ENCODE measurements around the gene CCNL2. TPM values are rescaled to one million over a fixed set of nuclear protein-coding genes. Genes with fewer than 3 reads are reported as not detected.

CCNL2 gene
- total RNA-seq, 1 experiment from 2014 or later = 173 TPM

GRCh38 chr1:1435106-1435903, 36.2 kb upstream of the CCNL2 start, which contains the start of gene VWA1:
Gene VWA1, plus strand, starts transcription at chr1:1435690. Its CDS starts 59 bp downstream, at chr1:1435749.
- no peak within 1 kb of the TSS for H3K27ac ChIP-seq (ENCODE audit: insufficient read length, low read depth, low read length)
- WGBS (ENCODE audit: extremely low coverage, insufficient read length, low lambda C conversion rate) = no CpG with 5 or more reads among the region's 89 CpGs
- H3T11ph ChIP-seq (ENCODE audit: low read length) = no peak within 1 kb of the TSS
- no peak within 1 kb of the TSS for H3K23ac ChIP-seq (ENCODE audit: insufficient read length, low read depth, low read length)
- H2BK15ac ChIP-seq (ENCODE audit: low read depth, low read length) = no peak within 1 kb of the TSS
- H4K5ac ChIP-seq (ENCODE audit: insufficient read length, low read depth, low read length) = no peak within 1 kb of the TSS
- Mint-ChIP-seq H3K9me3 (no peaks in the 10 kb centered on the region), H3K27me3 (ENCODE audit: low read depth) (no peaks in the 10 kb centered on the region), H3K4me3 (peak within 1 kb of the TSS; percentile 78 to 87), H3K4me1 (peaks cover 22 to 37% of the 10 kb centered on the region in 2 experiments), H3K36me3 (ENCODE audit: insufficient read depth in 1 of 3, low read depth in 3 of 3) (no peaks in the 10 kb centered on the region; a peak in 1 of 7 replicates), H3K27ac (peak within 1 kb of the TSS; percentile 28 to 58 (median 34); a peak in 1 of 7 replicates)
- H2BK120ac ChIP-seq (ENCODE audit: low read depth, low read length, poor library complexity, severe bottlenecking) = no peak within 1 kb of the TSS
- no peak within 1 kb of the TSS for H4K8ac ChIP-seq (replicated peaks; ENCODE audit: insufficient read length, low read depth, low read length)
- H3K4me1 ChIP-seq (ENCODE audit: insufficient read depth, low read length) = peaks cover 2% of the 10 kb centered on the region; the same call in 1 of the 2 replicates
- no peak within 1 kb of the TSS for H2BK20ac ChIP-seq (ENCODE audit: low read depth, low read length, poor library complexity, severe bottlenecking)
- H2BK5ac ChIP-seq (ENCODE audit: insufficient read length, low read length) = no peak within 1 kb of the TSS
- no peak within 1 kb of the TSS for H3K18ac ChIP-seq (ENCODE audit: insufficient read length, low read depth, low read length)
- no peak within 1 kb of the TSS for H2AK5ac ChIP-seq (ENCODE audit: insufficient read length, low read length)
- peak within 1 kb of the TSS; percentile 59 for H3K4me2 ChIP-seq (ENCODE audit: insufficient read depth, insufficient read length, low read length)
- H2AFZ ChIP-seq (ENCODE audit: low read length) = no peak within 1 kb of the TSS
- no peak within 1 kb of the TSS for H2BK12ac ChIP-seq (ENCODE audit: insufficient read length, low read depth, low read length)
- peaks cover 10% of the 10 kb centered on the region for H3K23me2 ChIP-seq (ENCODE audit: insufficient read length, low read depth, low read length, poor library complexity, severe bottlenecking)
- peaks cover 2% of the 10 kb centered on the region; the same call in 1 of the 2 replicates for H3K79me2 ChIP-seq (ENCODE audit: insufficient read depth, low read length)
- H4K20me1 ChIP-seq (ENCODE audit: control insufficient read depth, insufficient read depth, insufficient read length) = no peaks in the 10 kb centered on the region
- no peak within 1 kb of the TSS for H3K14ac ChIP-seq (ENCODE audit: insufficient read depth, low read length)
- TF ChIP-seq, protein P1, sequence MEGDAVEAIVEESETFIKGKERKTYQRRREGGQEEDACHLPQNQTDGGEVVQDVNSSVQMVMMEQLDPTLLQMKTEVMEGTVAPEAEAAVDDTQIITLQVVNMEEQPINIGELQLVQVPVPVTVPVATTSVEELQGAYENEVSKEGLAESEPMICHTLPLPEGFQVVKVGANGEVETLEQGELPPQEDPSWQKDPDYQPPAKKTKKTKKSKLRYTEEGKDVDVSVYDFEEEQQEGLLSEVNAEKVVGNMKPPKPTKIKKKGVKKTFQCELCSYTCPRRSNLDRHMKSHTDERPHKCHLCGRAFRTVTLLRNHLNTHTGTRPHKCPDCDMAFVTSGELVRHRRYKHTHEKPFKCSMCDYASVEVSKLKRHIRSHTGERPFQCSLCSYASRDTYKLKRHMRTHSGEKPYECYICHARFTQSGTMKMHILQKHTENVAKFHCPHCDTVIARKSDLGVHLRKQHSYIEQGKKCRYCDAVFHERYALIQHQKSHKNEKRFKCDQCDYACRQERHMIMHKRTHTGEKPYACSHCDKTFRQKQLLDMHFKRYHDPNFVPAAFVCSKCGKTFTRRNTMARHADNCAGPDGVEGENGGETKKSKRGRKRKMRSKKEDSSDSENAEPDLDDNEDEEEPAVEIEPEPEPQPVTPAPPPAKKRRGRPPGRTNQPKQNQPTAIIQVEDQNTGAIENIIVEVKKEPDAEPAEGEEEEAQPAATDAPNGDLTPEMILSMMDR (conservative IDR thresholded peaks at IDR 0.05) = no peak
- no peaks in the 10 kb centered on the region for H3K79me1 ChIP-seq (ENCODE audit: insufficient read depth, low read depth, low read length, poor library complexity, severe bottlenecking)
- H3K9me3 ChIP-seq (ENCODE audit: control insufficient read depth, low read depth, low read length) = no peaks in the 10 kb centered on the region
- peak within 1 kb of the TSS; percentile 25 for H3K9ac ChIP-seq (ENCODE audit: extremely low read depth, insufficient read length, low read length)
- DNase-seq = no peak
- H3K4ac ChIP-seq (ENCODE audit: low read depth, low read length) = no peak within 1 kb of the TSS
- no peak within 1 kb of the TSS for H3K56ac ChIP-seq (ENCODE audit: insufficient read length, low read depth, low read length)
- no peak within 1 kb of the TSS for H4K91ac ChIP-seq (ENCODE audit: insufficient read length, low read depth, low read length)
- no peaks in the 10 kb centered on the region for H3K27me3 ChIP-seq (ENCODE audit: insufficient read depth, low read length)
